GM18867 (cell line): Measurements from ENCODE around the gene ANXA4.
A peak's percentile ranks its signal among the peaks of the same experiment; 100 is the strongest.
"Not testable (repeated sequence)": the region's sequence is repeated elsewhere in the genome, so short reads cannot be mapped to it uniquely, and the experiment has no call there.

Source experiments
- ATAC-seq: cut with Tn5 transposase; IDR thresholded peaks from one replicate; pipeline ENCODE4 v1.9.1; 2021; ENCODE audit warnings: mild to moderate bottlenecking, moderate library complexity; ENCODE audit not compliant: unreplicated experiment

The ANXA4 gene

GRCh38 chr2:69753659-69754363 is 11.9 kb downstream of the ANXA4 start:
- no peak for ATAC-seq

- ATAC-seq: no peak
These were observed 12.7 kb downstream of the ANXA4 start for GRCh38 chr2:69754633-69755032.

GRCh38 chr2:69755862-69756467 is 14.0 kb downstream of the ANXA4 start:
- no peak for ATAC-seq

GRCh38 chr2:69762025-69762424 is 20.1 kb downstream of the ANXA4 start:
- no peak for ATAC-seq

GRCh38 chr2:69762513-69763494 is 20.9 kb downstream of the ANXA4 start:
- ATAC-seq: no peak

- ATAC-seq: not testable (repeated sequence)
These were observed 21.9 kb downstream of the ANXA4 start for GRCh38 chr2:69763831-69764230.

DNA sequence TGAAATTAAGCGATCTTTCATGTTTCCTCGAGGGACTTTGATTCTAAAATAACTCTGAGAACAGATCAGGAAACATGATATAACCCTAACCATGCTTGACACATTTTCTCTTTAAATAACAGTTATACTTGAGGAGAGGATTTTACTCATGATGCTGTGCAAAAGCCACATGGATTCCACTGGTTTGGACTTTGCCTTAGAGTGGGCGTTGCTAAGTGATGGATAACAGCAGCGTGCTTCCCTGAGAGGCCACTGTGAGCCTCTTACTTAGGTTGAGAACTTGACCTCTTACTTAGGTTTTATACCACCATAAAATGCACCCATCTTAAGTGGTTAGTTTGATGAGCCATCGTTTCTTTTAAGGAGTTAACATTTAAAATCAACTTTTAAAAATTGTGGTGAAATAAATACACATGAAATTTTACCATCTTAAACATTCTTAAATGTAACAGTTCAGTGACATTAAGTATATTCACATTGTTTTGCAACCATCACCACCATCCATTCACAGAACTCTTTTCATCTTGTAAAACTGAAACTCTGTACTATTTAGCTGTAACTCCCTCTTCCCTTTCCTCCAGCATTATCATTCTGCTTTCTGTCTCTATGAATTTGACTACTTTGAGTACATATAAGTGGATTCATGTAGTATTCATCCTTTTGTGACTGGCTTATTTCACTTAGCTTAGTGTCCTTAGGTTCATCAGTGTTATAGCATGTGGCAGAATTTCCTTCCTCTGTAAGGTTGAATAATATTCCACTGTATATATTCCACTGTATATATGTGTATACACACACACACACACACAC is 22.6 kb downstream of the ANXA4 start:
- no peak for ATAC-seq

GRCh38 chr2:69765096-69765380 is 23.1 kb downstream of the ANXA4 start:
- ATAC-seq: no peak

DNA sequence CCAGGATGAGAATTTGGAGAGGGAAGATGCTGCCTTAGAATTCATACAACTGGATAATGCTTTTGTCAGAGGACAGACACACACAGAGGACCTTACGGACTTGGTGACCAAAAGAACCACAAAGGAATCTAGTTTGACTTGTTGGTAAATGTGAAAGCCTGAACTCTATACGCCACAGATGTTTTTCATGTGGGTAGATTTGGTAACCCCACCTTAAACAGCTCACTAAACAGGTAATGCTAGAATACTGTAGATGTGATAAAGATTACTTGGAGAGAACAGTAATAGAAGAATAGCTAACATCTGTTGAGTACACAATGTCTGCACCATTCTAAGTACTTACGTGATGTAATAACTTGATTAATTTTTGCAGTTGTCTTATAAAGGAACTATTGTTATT is 24.1 kb downstream of the ANXA4 start:
- no peak for ATAC-seq

DNA sequence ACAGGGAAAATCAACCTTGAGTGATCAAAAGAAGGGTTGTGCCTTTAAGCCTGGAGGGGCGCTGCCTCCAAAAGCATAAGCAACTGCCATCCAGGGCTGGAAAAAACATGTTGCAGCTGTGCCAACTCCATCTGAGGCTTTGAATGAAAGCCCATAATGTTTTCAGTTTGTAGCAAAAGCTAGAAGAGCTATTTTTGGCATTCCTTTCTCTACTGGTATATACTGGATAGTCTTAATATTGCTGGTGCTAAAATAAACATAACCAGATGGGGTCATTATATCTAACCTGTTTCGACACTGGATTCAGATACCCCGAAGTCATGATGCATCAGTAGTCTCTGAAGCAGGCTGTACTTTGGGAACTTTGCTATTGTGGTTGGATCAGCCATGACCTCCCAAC is 25.1 kb downstream of the ANXA4 start:
- ATAC-seq: no peak

DNA sequence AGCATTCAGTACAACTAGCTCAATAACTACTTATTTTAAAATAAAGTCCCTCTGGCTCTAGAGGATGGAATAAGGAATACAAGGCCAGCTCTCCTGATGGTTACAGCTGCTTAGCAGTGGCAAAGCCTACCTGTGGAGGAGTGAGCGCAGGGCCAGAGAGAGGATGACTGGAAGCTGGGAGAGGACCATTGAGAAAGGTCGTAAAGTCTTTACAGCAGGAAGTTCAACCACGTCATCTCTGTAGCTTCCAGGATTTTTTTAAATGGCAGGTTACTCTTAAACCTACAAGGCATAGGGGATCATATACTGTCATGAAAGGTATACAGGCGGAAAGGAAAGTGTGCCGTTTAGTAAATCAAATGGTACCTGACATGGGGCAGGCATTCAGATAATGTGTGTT is 26.3 kb downstream of the ANXA4 start:
- ATAC-seq: no peak

DNA sequence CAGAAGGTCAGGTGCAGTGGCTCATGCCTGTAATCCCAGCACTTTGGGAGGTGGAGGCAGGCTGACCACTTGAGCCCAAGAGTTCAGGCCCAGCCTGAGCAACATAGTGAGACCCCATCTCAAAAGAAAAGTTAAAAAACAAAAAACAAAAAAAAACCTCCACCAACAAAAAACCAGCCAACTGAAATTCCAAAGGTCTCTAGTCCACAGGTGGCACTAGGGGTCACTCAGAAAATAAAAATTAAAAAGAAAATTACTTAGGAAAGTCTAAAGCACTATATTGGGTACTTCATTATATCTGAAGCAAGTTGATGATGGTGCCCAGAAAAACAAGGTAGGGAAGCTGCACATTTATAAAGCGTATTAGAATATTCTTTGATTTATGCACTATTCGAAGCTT is 26.9 kb downstream of the ANXA4 start:
- no peak for ATAC-seq

GRCh38 chr2:69769272-69769671 is 27.3 kb downstream of the ANXA4 start:
- no peak for ATAC-seq

GRCh38 chr2:69770193-69770702 is 28.3 kb downstream of the ANXA4 start:
- ATAC-seq: peak; percentile 42

GRCh38 chr2:69770747-69771146 is 28.8 kb downstream of the ANXA4 start:
- no peak for ATAC-seq

- ATAC-seq: no peak
These were observed 29.5 kb downstream of the ANXA4 start for GRCh38 chr2:69771461-69771860.

GRCh38 chr2:69773206-69773605 is 31.3 kb downstream of the ANXA4 start:
- ATAC-seq: no peak

DNA sequence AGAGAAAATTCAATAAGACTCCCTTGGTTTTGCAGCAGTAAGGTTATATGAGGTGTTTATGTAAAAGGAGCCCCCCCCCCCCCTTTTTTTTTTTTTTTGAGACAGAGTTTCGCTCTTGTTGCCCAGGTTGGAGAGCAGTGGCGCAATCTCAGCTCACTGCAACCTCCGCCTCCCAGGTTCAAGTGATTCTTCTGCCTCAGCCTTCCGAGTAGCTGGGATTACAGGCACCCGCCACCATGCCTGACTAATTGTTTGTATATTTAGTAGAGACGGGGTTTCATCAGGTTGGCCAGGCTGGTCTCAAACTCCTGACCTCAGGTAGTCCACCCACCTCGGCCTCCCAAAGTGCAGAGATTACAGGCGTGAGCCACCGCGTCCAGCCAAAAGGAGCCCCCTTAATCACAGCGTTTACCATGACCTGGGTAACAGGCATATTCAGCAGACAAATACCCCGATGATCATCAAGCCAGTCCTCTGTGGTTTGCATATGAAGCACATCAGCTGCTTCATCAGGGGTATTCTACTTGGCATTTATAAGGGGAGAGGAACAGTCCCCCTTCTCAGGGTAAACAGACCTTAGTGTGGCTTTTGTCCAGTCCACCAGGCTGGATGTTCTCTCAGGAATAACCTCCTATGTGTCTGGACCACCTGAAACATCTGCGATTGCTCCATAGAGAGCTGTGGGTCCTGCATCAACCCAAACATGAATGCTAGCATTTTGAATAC is 32.5 kb downstream of the ANXA4 start:
- peak; percentile 8 for ATAC-seq

- ATAC-seq: peak; percentile 59
These were observed 33.3 kb downstream of the ANXA4 start for GRCh38 chr2:69774984-69775982.
